Thyroid gland (tissue), 4 donors: Measurements from ENCODE around the gene KPNA1. TPM values are rescaled to one million over a fixed set of nuclear protein-coding genes. Genes with fewer than 3 reads are reported as not detected.

ENCODE experiments used
- DNase-seq, 2 donors: peaks; one replicate each; pipeline ENCODE4 v3.0.0-alpha.2; 2019
- H3K27ac ChIP-seq, 3 donors: fragments of 200-600 bp; sonication (generic); 1 replicate in 2 of 3; 2 replicates in 1 of 3; pipeline ENCODE4 v1.5.1; 2016 to 2019; ENCODE audit warnings: mild to moderate bottlenecking in 1 of 3, moderate library complexity in 1 of 3
- H3K27me3 ChIP-seq: fragments of 200-600 bp; sonication (generic); one replicate; pipeline ENCODE4 v1.5.1; 2019
- H3K36me3 ChIP-seq, 2 donors: fragments of 200-600 bp; sonication (generic); one replicate each; pipeline ENCODE4 v1.5.1; 2016 to 2019
- H3K4me1 ChIP-seq, 2 donors: fragments of 200-600 bp; sonication (generic); one replicate each; pipeline ENCODE4 v1.5.1; 2017 to 2019
- H3K4me3 ChIP-seq, 3 donors: fragments of 200-600 bp; sonication (generic); replicated peaks in 1 of 3; 1 replicate in 2 of 3; 2 replicates in 1 of 3; pipeline ENCODE4 v1.5.1; 2016; ENCODE audit warnings: mild to moderate bottlenecking in 1 of 3
- H3K9me3 ChIP-seq: fragments of 200-600 bp; sonication (generic); one replicate; pipeline ENCODE4 v1.5.1; 2017
- POLR2A ChIP-seq, 2 donors: fragments of 450-650 bp; IDR thresholded peaks; one replicate each; pipeline ENCODE4 v1.6.1; 2017; ENCODE audit warnings: antibody characterized with exemption in 2 of 2, mild to moderate bottlenecking in 2 of 2, moderate library complexity in 1 of 2
- WGBS, 2 donors: methylation state at CpG; one replicate each; pipeline ENCODE4 v1.1.5; 2017; 5-methylcytosine and 5-hydroxymethylcytosine counted together
- intact Hi-C: fragments of 100-400 bp; cut with DNase I; formaldehyde crosslinking; loops from one replicate; pipeline ENCODE4 v1.15.1; 2023
- total RNA-seq, 4 donors: library from RNA; depleted of rRNA; stranded (reverse); fragments of >200 nt; gene quantifications; one replicate each; pipeline ENCODE4 v1.2.3, GENCODE V29; 2016
- TF ChIP-seq, protein P1 (sequence below), 6 experiments: fragments of 200-600 bp in 3 of 6; fragments of 450-650 bp in 3 of 6; sonication (generic) in 3 of 6; IDR thresholded peaks; one replicate each; pipeline ENCODE4 v1.5.1; 2016 to 2019; ENCODE audit warnings: antibody characterized with exemption in 6 of 6, mild to moderate bottlenecking in 2 of 6, inconsistent platforms in 1 of 6, moderate library complexity in 1 of 6

Gene KPNA1
- total RNA-seq, 4 donors from 2014 or later: 33.8 to 61.8 (median 40.9) TPM

- Histone ChIP-seq H3K4me3 (no peak overlapping the region), H3K36me3 (no peaks in the 10 kb centered on the region), H3K27me3 (no peaks in the 10 kb centered on the region), H3K4me1 (peaks cover 3 to 11% of the 10 kb centered on the region in 2 donors), H3K27ac (no peak overlapping the region), H3K9me3 (no peaks in the 10 kb centered on the region)
- intact Hi-C loops: no loop called here
- TF ChIP-seq, protein P1, sequence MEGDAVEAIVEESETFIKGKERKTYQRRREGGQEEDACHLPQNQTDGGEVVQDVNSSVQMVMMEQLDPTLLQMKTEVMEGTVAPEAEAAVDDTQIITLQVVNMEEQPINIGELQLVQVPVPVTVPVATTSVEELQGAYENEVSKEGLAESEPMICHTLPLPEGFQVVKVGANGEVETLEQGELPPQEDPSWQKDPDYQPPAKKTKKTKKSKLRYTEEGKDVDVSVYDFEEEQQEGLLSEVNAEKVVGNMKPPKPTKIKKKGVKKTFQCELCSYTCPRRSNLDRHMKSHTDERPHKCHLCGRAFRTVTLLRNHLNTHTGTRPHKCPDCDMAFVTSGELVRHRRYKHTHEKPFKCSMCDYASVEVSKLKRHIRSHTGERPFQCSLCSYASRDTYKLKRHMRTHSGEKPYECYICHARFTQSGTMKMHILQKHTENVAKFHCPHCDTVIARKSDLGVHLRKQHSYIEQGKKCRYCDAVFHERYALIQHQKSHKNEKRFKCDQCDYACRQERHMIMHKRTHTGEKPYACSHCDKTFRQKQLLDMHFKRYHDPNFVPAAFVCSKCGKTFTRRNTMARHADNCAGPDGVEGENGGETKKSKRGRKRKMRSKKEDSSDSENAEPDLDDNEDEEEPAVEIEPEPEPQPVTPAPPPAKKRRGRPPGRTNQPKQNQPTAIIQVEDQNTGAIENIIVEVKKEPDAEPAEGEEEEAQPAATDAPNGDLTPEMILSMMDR (IDR thresholded peaks at IDR 0.05): no peak
- no peak for TF ChIP-seq POLR2A (IDR thresholded peaks at IDR 0.05)
- WGBS, 2 donors: 81 to 83% methylated on average over 3 of the region's 3 CpGs
- no peak for DNase-seq
These were observed 45.7 kb downstream of the KPNA1 start for GRCh38 chr3:122468896-122469533.

DNA sequence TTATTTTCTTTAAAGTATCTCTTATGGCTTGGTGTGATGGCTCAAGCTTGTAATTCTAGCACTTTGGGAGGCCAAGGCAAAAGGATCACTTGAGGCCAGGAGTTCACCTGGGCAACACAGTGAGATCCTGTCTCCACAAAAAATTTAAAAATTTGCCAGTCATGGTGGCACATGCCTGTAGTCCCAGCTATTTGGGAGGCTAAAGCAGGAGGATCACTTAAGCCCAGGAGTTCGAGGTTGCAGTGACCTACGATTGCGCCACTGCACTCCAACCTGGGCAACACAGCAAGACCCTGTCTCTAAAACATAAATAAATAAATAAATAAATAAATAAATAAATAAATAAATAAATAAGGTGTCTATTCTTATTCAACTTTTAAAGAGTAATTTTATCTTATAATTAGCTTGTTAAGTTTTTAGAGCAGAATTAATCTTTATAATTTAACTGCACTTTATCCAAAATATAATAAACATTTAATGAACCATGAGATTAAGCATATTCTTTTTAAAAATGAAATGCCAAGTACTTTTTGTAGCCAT is 48.0 kb downstream of the KPNA1 start:
- DNase-seq: no peak
- TF ChIP-seq, protein P1 (IDR thresholded peaks at IDR 0.05): no peak
- no peak for TF ChIP-seq POLR2A (IDR thresholded peaks at IDR 0.05)
- Histone ChIP-seq H3K9me3 (no peaks in the 10 kb centered on the region), H3K27ac (no peak overlapping the region), H3K27me3 (no peaks in the 10 kb centered on the region), H3K4me3 (no peak overlapping the region), H3K36me3 (peaks cover 6 to 8% of the 10 kb centered on the region in 2 donors), H3K4me1 (peaks cover 3 to 11% of the 10 kb centered on the region in 2 donors)
- WGBS, 2 donors: 96 to 99% methylated on average over 3 of the region's 3 CpGs
- intact Hi-C loops: no loop called here

GRCh38 chr3:122464659-122465058 is 50.1 kb downstream of the KPNA1 start:
- intact Hi-C loops: no loop called here
- DNase-seq: no peak
- Histone ChIP-seq H3K4me1 (peaks cover 2 to 8% of the 10 kb centered on the region in 2 donors), H3K27me3 (no peaks in the 10 kb centered on the region), H3K4me3 (no peak overlapping the region), H3K27ac (no peak overlapping the region), H3K9me3 (no peaks in the 10 kb centered on the region), H3K36me3 (peaks cover 6 to 8% of the 10 kb centered on the region in 2 donors)
- TF ChIP-seq, protein P1 (IDR thresholded peaks at IDR 0.05): no peak
- TF ChIP-seq POLR2A (IDR thresholded peaks at IDR 0.05): no peak
- 98% methylated on average over 1 of the region's 1 CpG for WGBS, 2 donors

DNA sequence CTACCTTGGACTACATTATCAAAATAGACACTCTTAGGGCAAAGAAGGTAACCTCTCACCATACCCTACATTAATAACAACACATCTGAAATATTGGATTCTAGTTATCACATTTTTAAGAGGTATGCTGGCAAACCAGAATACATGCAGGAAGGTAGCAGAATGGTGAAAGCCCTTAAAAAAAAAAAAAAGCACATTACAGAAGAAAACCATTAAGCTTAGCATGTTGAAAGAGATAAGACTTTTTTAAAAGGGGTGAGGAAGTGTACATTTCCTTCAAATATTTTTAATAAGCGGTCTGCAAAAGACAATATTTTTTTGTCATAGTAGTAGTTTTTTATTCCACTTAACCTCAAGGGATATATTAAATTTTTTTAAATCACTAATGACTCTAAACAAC is 52.3 kb downstream of the KPNA1 start:
- H3K27ac ChIP-seq: no peak overlapping the region
- 95 to 96% methylated on average over 1 of the region's 1 CpG for WGBS, 2 donors
- no peak for DNase-seq
- intact Hi-C loops: no loop called here
- H3K9me3 ChIP-seq: no peaks in the 10 kb centered on the region
- TF ChIP-seq POLR2A (IDR thresholded peaks at IDR 0.05): no peak
- TF ChIP-seq, protein P1 (IDR thresholded peaks at IDR 0.05): no peak
- H3K4me3 ChIP-seq: no peak overlapping the region
- H3K4me1 ChIP-seq: no peaks in the 10 kb centered on the region
- peaks cover 6 to 18% of the 10 kb centered on the region in 2 donors for H3K36me3 ChIP-seq
- no peaks in the 10 kb centered on the region for H3K27me3 ChIP-seq

GRCh38 chr3:122461806-122462205 is 52.9 kb downstream of the KPNA1 start:
- TF ChIP-seq, protein P1 (IDR thresholded peaks at IDR 0.05): no peak
- TF ChIP-seq POLR2A (IDR thresholded peaks at IDR 0.05): no peak
- WGBS, 2 donors: 91 to 94% methylated on average over 3 of the region's 3 CpGs
- no peaks in the 10 kb centered on the region for H3K9me3 ChIP-seq
- H3K4me3 ChIP-seq: no peak overlapping the region
- no peak for DNase-seq
- H3K4me1 ChIP-seq: no peaks in the 10 kb centered on the region
- H3K36me3 ChIP-seq: peaks cover 6 to 18% of the 10 kb centered on the region in 2 donors
- intact Hi-C loops: no loop called here
- no peak overlapping the region for H3K27ac ChIP-seq
- H3K27me3 ChIP-seq: no peaks in the 10 kb centered on the region
